Panc1 (cell line): ENCODE results near the gene CIP2A.

Experiments used
- CTCF ChIP-seq: fragments of 450-650 bp; IDR thresholded peaks from 2 replicates; pipeline ENCODE4 v1.5.1; 2017; ENCODE audit warnings: mild to moderate bottlenecking
- TCF7L2 ChIP-seq: IDR thresholded peaks from 2 replicates; pipeline ENCODE4 v1.6.1; 2011; ENCODE audit warnings: mild to moderate bottlenecking, low read depth, low read length, inconsistent platforms

- TF ChIP-seq CTCF (no peak), TCF7L2 (no peak)
Measured at GRCh38 chr3:108564564-108564963, 24.7 kb downstream of the CIP2A start.
